Measurements from ENCODE around the gene NCAPG.

DNA sequence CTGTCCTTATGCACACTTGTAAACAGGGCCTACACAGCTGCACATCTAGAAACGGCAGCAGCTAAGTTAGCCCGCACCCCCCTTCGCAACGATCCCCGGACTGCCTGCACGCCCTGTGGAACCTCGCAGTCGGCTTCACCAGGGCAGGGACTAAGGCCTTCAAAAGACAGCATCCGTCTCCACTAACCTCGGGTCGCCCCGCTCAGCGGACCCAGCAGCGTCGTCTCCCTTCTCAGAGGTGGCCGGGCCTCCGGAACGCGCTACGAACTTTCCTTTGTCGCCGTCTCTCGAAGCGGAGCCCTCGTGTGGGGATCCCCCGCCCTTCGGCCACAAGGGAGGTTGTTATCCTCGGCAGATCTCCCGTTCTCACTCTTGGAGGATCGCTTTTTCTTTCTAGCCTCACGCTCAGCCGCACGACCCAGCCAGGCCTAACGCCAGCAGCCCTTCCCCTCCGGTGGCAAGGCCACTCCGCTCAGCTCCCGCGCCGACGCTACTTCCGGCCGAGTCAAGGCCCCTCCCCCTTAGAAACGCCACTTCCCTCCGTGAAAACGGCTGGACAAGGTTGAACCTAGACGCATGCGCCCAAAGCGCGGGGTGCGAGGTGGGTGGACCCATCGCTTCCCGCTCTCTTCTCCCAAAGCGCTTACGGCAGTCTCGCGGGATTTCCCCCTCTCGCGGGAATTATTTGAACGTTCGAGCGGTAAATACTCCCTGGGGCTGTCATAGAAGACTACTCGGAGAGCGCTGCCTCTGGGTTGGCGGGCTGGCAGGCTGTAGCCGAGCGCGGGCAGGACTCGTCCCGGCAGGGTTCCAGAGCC is at the start of gene NCAPG, which contains the start of gene DCAF16:
- TF ChIP-seq EZH2 (IDR thresholded peaks at IDR 0.05; ENCODE audit: low read length, missing control alignments), result no peak
- TF ChIP-seq, protein P1, sequence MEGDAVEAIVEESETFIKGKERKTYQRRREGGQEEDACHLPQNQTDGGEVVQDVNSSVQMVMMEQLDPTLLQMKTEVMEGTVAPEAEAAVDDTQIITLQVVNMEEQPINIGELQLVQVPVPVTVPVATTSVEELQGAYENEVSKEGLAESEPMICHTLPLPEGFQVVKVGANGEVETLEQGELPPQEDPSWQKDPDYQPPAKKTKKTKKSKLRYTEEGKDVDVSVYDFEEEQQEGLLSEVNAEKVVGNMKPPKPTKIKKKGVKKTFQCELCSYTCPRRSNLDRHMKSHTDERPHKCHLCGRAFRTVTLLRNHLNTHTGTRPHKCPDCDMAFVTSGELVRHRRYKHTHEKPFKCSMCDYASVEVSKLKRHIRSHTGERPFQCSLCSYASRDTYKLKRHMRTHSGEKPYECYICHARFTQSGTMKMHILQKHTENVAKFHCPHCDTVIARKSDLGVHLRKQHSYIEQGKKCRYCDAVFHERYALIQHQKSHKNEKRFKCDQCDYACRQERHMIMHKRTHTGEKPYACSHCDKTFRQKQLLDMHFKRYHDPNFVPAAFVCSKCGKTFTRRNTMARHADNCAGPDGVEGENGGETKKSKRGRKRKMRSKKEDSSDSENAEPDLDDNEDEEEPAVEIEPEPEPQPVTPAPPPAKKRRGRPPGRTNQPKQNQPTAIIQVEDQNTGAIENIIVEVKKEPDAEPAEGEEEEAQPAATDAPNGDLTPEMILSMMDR (conservative IDR thresholded peaks at IDR 0.05 in 1 of 2, IDR thresholded peaks at IDR 0.05 in 1 of 2; ENCODE audit: low read depth in 1 of 2, low read length in 2 of 2), result no peak
